Measurements from ENCODE around the gene CLDN25. TPM values are rescaled to one million over a fixed set of nuclear protein-coding genes. Genes with fewer than 3 reads are reported as not detected.

CLDN25 gene
- total and polyA plus RNA-seq, 2 experiments from 2014 or later = not detected

GRCh38 chr11:113764527-113765219 is 14.9 kb upstream of the CLDN25 start:
- WGBS (ENCODE audit: low lambda C conversion rate, missing lambda C conversion rate) = 97% methylated on average over 2 of the region's 2 CpGs
- no peaks in the 10 kb centered on the region for H3K4me1 ChIP-seq (ENCODE audit: insufficient read depth)
- H2AFZ ChIP-seq = no peak overlapping the region
- no peak for TF ChIP-seq CTCF (IDR thresholded peaks at IDR 0.05; ENCODE audit: poor library complexity)
- TF ChIP-seq EZH2phosphoT487 (IDR thresholded peaks at IDR 0.05; ENCODE audit: low read depth, severe bottlenecking, unreplicated experiment) = no peak
- no peak for TF ChIP-seq EZH2 (IDR thresholded peaks at IDR 0.05; ENCODE audit: borderline replicate concordance)
- no peak overlapping the region for H3K4me2 ChIP-seq
- H3K4me3 ChIP-seq = no peak overlapping the region
- DNase-seq (ENCODE audit: low spot score) = no peak
- no peaks in the 10 kb centered on the region for H3K27me3 ChIP-seq
- no peaks in the 10 kb centered on the region for H3K9me2 ChIP-seq (replicated peaks; ENCODE audit: insufficient read depth)
- no peaks in the 10 kb centered on the region for H3K36me3 ChIP-seq (replicated peaks; ENCODE audit: insufficient read depth, low read depth)
- no peaks in the 10 kb centered on the region for H3K9me3 ChIP-seq (ENCODE audit: low read depth)
- peaks cover 43% of the 10 kb centered on the region for H3K79me2 ChIP-seq
- no peak overlapping the region for H3K27ac ChIP-seq
- no peaks in the 10 kb centered on the region for H4K20me1 ChIP-seq (ENCODE audit: insufficient read depth, poor library complexity, severe bottlenecking)

DNA sequence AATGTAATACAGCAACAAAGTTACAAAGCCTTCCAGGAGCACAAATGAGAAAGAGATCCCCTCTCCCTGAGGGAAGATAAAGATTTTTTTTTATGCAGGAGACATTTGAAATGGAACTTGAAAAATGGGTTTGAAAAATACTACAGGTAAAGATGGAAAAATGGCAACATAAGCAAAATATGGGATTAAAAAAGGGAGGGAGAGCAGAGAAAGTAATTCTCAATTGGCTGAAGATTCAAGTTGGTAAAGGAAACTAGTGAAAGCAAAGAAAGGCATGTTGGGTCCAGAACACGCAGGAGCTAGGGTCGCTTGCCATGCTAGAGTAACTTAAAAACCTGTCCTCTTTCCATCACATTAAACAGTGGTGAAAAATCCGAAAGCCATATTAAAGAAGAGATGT is 7.6 kb upstream of the CLDN25 start:
- WGBS (ENCODE audit: low lambda C conversion rate, missing lambda C conversion rate) = 97% methylated on average over 3 of the region's 3 CpGs
- no peak overlapping the region for H2AFZ ChIP-seq
- no peak overlapping the region for H3K27ac ChIP-seq
- no peaks in the 10 kb centered on the region for H3K9me3 ChIP-seq (ENCODE audit: low read depth)
- no peaks in the 10 kb centered on the region for H3K9me2 ChIP-seq (replicated peaks; ENCODE audit: insufficient read depth)
- no peak for TF ChIP-seq EZH2phosphoT487 (IDR thresholded peaks at IDR 0.05; ENCODE audit: low read depth, severe bottlenecking, unreplicated experiment)
- no peak for TF ChIP-seq CTCF (IDR thresholded peaks at IDR 0.05; ENCODE audit: poor library complexity)
- TF ChIP-seq EZH2 (IDR thresholded peaks at IDR 0.05; ENCODE audit: borderline replicate concordance) = no peak
- no peak for DNase-seq (ENCODE audit: low spot score)
- no peaks in the 10 kb centered on the region for H3K36me3 ChIP-seq (replicated peaks; ENCODE audit: insufficient read depth, low read depth)
- H3K4me2 ChIP-seq = peak overlapping the region; percentile 82
- no peaks in the 10 kb centered on the region for H3K27me3 ChIP-seq
- H4K20me1 ChIP-seq (ENCODE audit: insufficient read depth, poor library complexity, severe bottlenecking) = no peaks in the 10 kb centered on the region
- H3K4me1 ChIP-seq (ENCODE audit: insufficient read depth) = peaks cover 9% of the 10 kb centered on the region
- peaks cover 42% of the 10 kb centered on the region for H3K79me2 ChIP-seq
- H3K4me3 ChIP-seq = no peak overlapping the region

- Histone ChIP-seq H3K36me3 (replicated peaks; ENCODE audit: insufficient read depth, low read depth) (no peaks in the 10 kb centered on the region), H2AFZ (peak overlapping the region; percentile 69), H3K9me3 (ENCODE audit: low read depth) (no peaks in the 10 kb centered on the region), H3K4me2 (peak overlapping the region; percentile 82), H3K4me3 (peak overlapping the region; percentile 74), H3K79me2 (peaks cover 40% of the 10 kb centered on the region), H4K20me1 (ENCODE audit: insufficient read depth, poor library complexity, severe bottlenecking) (no peaks in the 10 kb centered on the region), H3K9me2 (replicated peaks; ENCODE audit: insufficient read depth) (no peaks in the 10 kb centered on the region), H3K27ac (peak overlapping the region; percentile 87), H3K27me3 (no peaks in the 10 kb centered on the region), H3K4me1 (ENCODE audit: insufficient read depth) (peaks cover 9% of the 10 kb centered on the region)
- WGBS (ENCODE audit: low lambda C conversion rate, missing lambda C conversion rate) = 1% methylated on average over 6 of the region's 10 CpGs
- no peak for TF ChIP-seq CTCF (IDR thresholded peaks at IDR 0.05; ENCODE audit: poor library complexity)
- no peak for TF ChIP-seq EZH2 (IDR thresholded peaks at IDR 0.05; ENCODE audit: borderline replicate concordance)
- TF ChIP-seq EZH2phosphoT487 (IDR thresholded peaks at IDR 0.05; ENCODE audit: low read depth, severe bottlenecking, unreplicated experiment) = no peak
- peak; percentile 52 for DNase-seq (ENCODE audit: low spot score)
These were observed 6.5 kb upstream of the CLDN25 start for GRCh38 chr11:113773092-113773415.
